G401 (cell line): Measurements from ENCODE around the gene PPP1R17. TPM values are rescaled to one million over a fixed set of nuclear protein-coding genes. Genes with fewer than 3 reads are reported as not detected.
A peak's percentile ranks its signal among the peaks of the same experiment; 100 is the strongest.

ENCODE experiments used
- DNase-seq: peaks from one replicate; pipeline ENCODE4 v3.0.0-alpha.2; 2015; ENCODE audit warnings: low spot score
- in situ Hi-C: cut with HindIII; loops from 2 replicates; pipeline ENCODE4 v1.10.0; 2016; ENCODE audit warnings: low sequenced_read_pairs, mixed read lengths
- total RNA-seq: library from RNA; depleted of rRNA; stranded (reverse); fragments of >200 nt; shearing (Covaris generic); gene quantifications from 2 replicates; pipeline ENCODE4 v1.2.3, GENCODE V29; 2014

The PPP1R17 gene
- total RNA-seq, 1 experiment from 2014 or later, result not detected

GRCh38 chr7:31692871-31693270 is 5.9 kb downstream of the PPP1R17 start:
- in situ Hi-C loops, result no loop called here
- DNase-seq, result no peak

GRCh38 chr7:31695859-31696614 is 9.0 kb downstream of the PPP1R17 start:
- no peak for DNase-seq
- in situ Hi-C loops, result no loop called here

DNA sequence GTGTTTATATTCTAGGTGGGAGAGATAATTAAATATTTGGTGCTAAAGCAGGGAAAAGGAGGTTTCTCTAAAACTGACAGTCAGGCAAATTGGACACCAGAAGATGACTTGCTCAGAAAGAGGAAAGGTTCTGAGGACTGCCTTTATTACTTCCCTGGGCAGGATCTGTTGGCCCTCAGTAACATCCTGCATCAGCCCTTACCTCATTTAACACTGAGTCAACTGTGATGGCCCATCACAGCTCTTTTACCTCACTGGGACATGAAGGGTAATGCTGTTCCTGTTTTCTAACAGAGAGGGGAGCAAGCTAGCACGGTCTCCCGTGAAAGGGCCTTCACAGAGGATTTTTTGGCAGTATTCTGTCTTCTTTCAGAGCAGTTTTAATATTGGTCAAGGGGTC is 12.0 kb downstream of the PPP1R17 start:
- in situ Hi-C loops, result no loop called here
- no peak for DNase-seq

DNA sequence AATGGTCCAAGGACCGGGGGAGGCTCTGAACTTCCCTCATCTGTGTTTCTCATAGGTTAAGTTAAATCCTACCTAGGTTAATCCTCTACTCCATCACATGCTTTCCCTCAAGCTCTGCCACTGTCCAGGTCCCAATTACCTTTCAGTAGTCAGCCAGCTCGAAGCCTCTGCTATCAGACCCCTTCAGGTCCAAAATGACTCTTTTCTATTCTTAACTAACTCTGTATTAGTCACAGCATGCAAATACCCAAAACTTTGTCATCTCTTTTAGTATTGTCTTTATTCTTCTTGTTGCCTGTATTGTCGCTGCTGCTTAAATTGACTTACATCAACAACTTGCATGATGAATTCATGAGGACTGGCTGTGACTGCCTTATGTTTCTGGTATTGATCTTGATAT is 15.3 kb downstream of the PPP1R17 start:
- no peak for DNase-seq
- in situ Hi-C loops, result no loop called here

- DNase-seq, result no peak
- in situ Hi-C loops, result no loop called here
These were observed 18.4 kb downstream of the PPP1R17 start for GRCh38 chr7:31705377-31705776.

DNA sequence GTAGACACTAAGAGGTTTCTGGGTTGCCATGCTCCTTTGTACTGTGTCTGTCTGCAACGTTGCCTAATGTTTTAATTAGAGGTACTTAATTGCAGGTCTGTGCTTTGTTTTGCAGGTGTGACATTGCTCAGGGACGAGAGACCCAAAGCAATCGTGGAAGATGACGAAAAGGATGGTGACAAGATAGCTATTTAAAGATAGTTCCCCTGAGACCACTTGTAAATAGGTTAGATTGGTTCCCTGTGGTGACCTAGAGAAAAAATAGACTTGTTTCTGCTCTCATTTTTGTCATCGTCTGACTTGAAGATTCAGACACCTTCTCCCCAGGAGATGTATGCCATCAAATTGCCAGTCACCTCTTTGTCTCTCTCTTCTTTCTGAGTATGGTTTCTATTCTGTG is 20.1 kb downstream of the PPP1R17 start:
- in situ Hi-C loops, result no loop called here
- DNase-seq, result no peak

DNA sequence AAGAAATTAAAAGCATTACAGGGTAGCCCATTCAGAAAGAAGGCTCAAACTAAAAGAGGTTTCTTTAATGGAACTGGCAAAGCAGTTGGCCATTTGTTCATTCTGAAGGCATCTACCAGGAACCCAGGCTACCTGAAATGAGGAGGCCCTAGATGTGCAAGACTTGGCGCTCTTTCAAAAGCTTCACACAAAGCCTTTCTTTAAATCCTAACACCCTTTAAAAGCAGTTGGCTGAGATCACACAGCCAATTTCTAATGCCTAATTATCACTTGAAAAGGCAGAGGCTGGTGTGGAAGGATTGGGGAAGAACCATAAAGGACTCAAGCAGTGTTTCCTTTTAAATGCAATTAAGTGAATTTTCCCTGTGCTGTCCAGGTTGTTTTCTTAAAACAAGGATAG is 23.2 kb downstream of the PPP1R17 start:
- no peak for DNase-seq
- in situ Hi-C loops, result no loop called here

- no peak for DNase-seq
- in situ Hi-C loops, result no loop called here
These were observed 29.3 kb downstream of the PPP1R17 start for GRCh38 chr7:31716355-31716754.

DNA sequence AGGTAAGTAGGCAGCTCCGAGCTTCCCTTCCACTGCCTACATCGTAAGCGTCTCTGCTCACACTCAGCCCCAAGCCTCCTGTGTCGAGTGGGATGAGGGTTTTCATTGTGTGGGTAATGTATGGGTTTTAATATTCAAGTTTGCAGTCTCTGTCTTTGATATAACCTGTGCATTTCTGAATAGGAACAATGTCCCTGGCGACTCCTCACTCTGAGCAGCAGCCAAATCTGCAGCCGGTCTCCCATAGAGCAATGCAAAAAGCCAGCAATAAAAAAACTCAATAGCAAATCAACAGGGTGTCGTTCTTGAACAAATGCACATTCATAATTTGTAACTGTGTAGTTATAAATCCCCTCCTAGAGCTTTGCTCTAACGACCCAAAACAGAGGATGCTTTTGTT is 33.4 kb downstream of the PPP1R17 start:
- no peak for DNase-seq
- in situ Hi-C loops, result no loop called here

DNA sequence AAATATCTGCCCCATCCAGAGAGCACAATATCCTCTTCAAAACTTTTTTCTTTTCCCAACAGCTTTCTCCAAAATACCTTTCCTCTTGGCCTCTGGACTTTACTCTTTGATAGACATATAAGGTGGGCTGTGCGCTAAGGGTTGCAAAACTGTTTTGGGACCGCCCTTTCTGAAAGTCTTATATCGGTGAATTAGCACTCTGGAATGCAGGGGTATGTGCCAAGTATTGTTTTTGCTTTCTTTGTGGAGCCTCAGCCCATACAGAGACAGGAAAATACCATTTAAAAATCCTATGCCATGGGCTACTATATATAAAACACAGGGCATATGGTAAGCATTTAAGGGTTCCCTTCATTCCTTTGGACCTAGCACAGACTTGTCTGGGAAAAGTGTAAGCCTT is 37.7 kb downstream of the PPP1R17 start:
- in situ Hi-C loops, result no loop called here
- DNase-seq, result no peak

DNA sequence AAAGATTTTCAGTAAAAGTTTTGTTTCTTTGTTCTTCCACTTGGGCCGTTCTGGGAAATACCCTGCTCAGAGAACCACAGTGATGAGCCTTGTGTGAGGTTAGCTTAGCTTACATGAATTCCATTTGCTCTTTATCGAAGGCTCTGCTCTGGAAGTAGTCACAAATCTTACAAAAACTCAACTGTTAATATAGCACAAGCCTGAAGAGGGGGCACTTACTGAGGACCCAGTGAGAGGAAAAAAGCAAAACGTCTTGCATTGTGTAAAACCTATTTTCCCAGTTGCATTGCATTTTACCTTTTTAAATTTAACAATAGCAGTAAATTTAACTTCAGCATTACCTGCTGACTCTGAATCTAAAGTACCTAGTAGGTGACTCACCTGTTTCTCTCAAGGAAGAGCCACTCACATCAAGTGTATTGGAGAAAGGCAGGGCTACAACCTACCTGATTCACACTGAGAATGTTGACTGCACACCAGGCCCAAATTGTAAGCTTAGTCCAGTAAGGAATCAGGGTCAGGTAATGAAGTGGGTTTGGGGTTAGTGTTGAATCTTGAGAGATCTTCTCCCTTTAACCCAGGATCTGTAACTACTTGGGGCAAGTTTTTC is 42.3 kb downstream of the PPP1R17 start:
- in situ Hi-C loops, result no loop called here
- DNase-seq, result no peak

DNA sequence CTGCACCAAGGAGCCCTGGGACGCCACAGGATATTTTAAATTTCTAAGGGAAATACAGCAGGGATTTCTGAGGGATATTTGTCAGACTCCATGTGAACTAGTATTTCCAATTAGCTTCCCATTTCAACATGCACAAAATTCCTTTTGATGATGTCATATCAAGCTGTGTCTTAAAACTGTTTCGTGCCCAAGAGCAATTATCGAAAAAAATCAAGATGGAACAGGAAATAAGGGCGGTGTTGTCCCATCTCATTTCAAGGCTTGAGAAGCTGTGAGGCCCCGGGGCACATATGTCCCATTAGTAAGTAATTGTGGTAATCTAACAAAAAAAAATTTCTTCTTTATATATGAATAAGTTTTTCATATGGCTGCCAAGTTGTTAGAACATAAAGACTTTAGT is 47.4 kb downstream of the PPP1R17 start:
- no peak for DNase-seq

DNA sequence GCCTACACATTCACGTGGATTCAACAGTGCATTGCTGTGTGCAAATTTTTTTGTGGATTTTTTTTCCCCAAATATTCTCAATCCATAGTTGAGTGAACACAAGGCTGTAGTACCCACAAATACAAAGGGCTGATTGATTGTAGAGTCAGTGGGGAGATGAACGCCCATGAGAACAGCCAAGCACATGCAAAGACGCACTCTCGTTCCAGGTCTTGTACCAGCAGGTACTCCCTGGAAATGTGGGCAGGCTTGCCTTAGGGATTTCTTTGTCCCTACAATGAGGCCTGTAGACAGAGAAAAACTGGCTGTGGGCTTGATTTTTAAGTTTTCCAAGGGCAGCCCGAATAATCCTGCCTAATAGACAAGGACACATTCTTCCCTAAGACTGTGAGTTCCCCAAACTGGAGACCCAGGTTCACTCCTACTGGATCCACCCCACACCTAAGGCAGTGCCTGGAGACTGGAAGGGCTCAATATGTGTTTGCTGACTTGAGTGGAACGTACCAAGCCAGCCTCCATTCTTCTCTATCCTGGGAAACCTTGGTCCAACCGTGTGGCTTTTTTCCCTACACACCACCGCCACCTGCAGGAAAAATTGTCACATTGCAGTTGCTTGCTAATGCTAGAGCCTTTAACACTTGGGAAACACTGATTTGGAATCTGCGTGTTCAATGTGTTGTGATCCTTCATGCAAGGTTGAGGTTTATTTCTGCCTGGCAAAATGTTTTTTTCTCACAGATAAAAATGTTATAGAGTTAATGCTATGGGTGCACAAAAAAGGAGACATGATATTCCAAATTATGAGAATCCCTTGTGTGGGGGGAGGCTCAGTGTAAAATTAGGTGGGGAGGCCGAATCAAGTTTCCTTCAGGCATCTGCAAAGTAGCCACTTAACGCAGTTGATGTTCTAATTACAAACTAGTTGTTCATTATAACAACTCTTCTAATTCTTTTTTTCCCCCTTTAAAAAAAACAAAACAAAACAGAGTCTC is 49.3 kb downstream of the PPP1R17 start:
- in situ Hi-C loops, result no loop called here
- peak; percentile 82 for DNase-seq

More for the DNA sequence above, 47.4 kb downstream of the PPP1R17 start:
- in situ Hi-C loops, result no loop called here

DNA sequence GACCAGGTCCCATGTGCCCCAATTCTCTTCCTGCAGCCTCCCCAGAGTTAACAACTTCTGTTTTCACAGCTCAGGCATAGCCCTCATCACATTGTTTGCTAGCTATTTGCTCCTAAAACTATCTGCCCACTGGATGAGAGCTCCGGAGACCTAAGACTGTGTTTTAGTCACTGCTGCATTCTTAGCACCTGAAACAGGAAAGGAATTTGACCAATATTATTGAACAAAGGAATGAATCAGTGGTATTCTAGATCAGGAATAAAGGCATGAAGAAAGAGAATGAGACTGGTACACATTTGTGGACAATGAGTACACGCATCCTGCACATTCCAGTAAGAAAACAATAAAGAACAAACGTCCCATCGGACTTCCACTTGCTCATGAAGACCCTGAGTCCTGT is 54.8 kb downstream of the PPP1R17 start:
- DNase-seq, result no peak
- in situ Hi-C loops, result no loop called here

- in situ Hi-C loops, result no loop called here
- DNase-seq, result peak; percentile 85
These were observed 57.4 kb downstream of the PPP1R17 start for GRCh38 chr7:31744294-31744874.

GRCh38 chr7:31747553-31747952 is 60.5 kb downstream of the PPP1R17 start:
- in situ Hi-C loops, result no loop called here
- DNase-seq, result no peak

- no peak for DNase-seq
- in situ Hi-C loops, result no loop called here
These were observed 61.1 kb downstream of the PPP1R17 start for GRCh38 chr7:31748084-31748483.

DNA sequence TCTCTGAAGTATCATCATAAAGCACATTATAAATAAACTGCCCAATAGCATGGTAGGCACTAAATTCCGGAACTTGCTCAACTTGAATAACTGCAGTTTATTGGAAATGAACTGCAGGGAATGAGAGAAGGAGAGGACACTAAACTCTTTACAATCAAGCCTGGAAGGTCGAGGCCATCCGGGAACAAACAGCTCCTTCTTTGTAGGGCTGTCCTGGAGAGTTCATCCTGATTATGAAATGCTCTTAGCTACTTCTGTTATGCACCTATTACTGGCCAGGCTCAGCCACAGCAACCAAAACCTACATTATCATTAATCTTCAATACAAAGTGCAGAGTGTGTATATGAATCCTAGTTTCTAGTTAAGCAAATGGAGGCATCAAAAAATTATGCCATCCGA is 64.7 kb downstream of the PPP1R17 start:
- in situ Hi-C loops, result no loop called here
- DNase-seq, result no peak
